Stimulated activated CD4-positive, alpha-beta T cell treated with anti-CD3 and anti-CD28 coated beads, Interleukin-12 subunit alpha, Interleukin-12 subunit beta, amount 100 ng/mL, for 4 hours (primary cell): ENCODE results near the gene TRPV4.

ENCODE experiments used
- DNase-seq: peaks from one replicate; pipeline ENCODE4 v3.0.0-alpha.2; 2020

The TRPV4 gene

GRCh38 chr12:109827566-109828550 lies 5.3 kb downstream of the TRPV4 start:
- DNase-seq, result no peak

- DNase-seq, result no peak
These were observed 6.1 kb downstream of the TRPV4 start for GRCh38 chr12:109827080-109827479.

GRCh38 chr12:109824731-109825130 lies 8.5 kb downstream of the TRPV4 start:
- no peak for DNase-seq

GRCh38 chr12:109822951-109823411 lies 10.2 kb downstream of the TRPV4 start:
- DNase-seq, result no peak

GRCh38 chr12:109822416-109822815 lies 10.8 kb downstream of the TRPV4 start:
- DNase-seq, result no peak

- DNase-seq, result no peak
These were observed 11.2 kb downstream of the TRPV4 start for GRCh38 chr12:109821968-109822367.

- DNase-seq, result no peak
These were observed 12.3 kb downstream of the TRPV4 start for GRCh38 chr12:109820816-109821381.

- DNase-seq, result no peak
These were observed 14.2 kb downstream of the TRPV4 start for GRCh38 chr12:109818905-109819500.

GRCh38 chr12:109818253-109818652 lies 14.9 kb downstream of the TRPV4 start:
- DNase-seq, result no peak

GRCh38 chr12:109817627-109818231 lies 15.5 kb downstream of the TRPV4 start:
- no peak for DNase-seq

GRCh38 chr12:109816870-109817269 lies 16.3 kb downstream of the TRPV4 start:
- no peak for DNase-seq

GRCh38 chr12:109815757-109816617 lies 17.2 kb downstream of the TRPV4 start:
- DNase-seq, result no peak

GRCh38 chr12:109815225-109815624 lies 18.0 kb downstream of the TRPV4 start:
- DNase-seq, result no peak

- DNase-seq, result no peak
These were observed 18.5 kb downstream of the TRPV4 start for GRCh38 chr12:109814600-109815150.

- no peak for DNase-seq
These were observed 19.3 kb downstream of the TRPV4 start for GRCh38 chr12:109813810-109814416.

GRCh38 chr12:109811624-109811995 lies 21.6 kb downstream of the TRPV4 start:
- no peak for DNase-seq

- DNase-seq, result no peak
These were observed 22.1 kb downstream of the TRPV4 start for GRCh38 chr12:109810954-109811623.

- no peak for DNase-seq
These were observed 24.1 kb downstream of the TRPV4 start for GRCh38 chr12:109808876-109809646.

- no peak for DNase-seq
These were observed 25.1 kb downstream of the TRPV4 start for GRCh38 chr12:109807954-109808643.
